Renal cortical epithelial cell (primary cell): ENCODE data around the gene TC2N. TPM values are rescaled to one million over a fixed set of nuclear protein-coding genes. Genes with fewer than 3 reads are reported as not detected.

ENCODE experiments used
- total RNA-seq: library from RNA; depleted of rRNA; stranded (reverse); fragments of >200 nt; gene quantifications from 2 replicates; pipeline ENCODE4 v1.2.3, GENCODE V29; 2014

TC2N gene
- total RNA-seq, 1 donor from 2014 or later, result 4.6 TPM

Other genes with a start within 250 kb of the TC2N start
- 0.17 and 0.60 TPM in 2 replicates for gene CATSPERB, start 135.4 kb downstream of the TC2N start, total RNA-seq
- gene FBLN5, start 80.2 kb upstream of the TC2N start, total RNA-seq, result 3.0 TPM in 1 of 2 replicates, not detected in the other
- gene TRIP11, start 172.5 kb upstream of the TC2N start, total RNA-seq, result 28.3 and 68.6 TPM in 2 replicates
- gene ATXN3, start 239.0 kb upstream of the TC2N start, total RNA-seq, result 55.6 and 81.6 TPM in 2 replicates